Activated T-helper 1 cell treated with anti-CD3 and anti-CD28 coated beads, Interleukin-12 subunit alpha, Interleukin-12 subunit beta, Interleukin-2, Interleukin-4 antibody, amounts not matched to agents 30 ng/mL and 10 ng/mL and 1 ng/mL, durations not matched to agents 14 hours and 24 hours and 36 hours (primary cell): ENCODE results near the gene CLDN3. TPM values are rescaled to one million over a fixed set of nuclear protein-coding genes. Genes with fewer than 3 reads are reported as not detected.
A peak's percentile ranks its signal among the peaks of the same experiment; 100 is the strongest.

Experiments used
- DNase-seq: peaks from one replicate; pipeline ENCODE4 v3.0.0; 2021; ENCODE audit warnings: low spot score
- H3K27ac Mint-ChIP-seq: one replicate; pipeline ENCODE4 v1.8.0; 2021; ENCODE audit warnings: mild to moderate bottlenecking, mixed read lengths
- H3K27me3 Mint-ChIP-seq: one replicate; pipeline ENCODE4 v1.8.0; 2022; ENCODE audit warnings: mild to moderate bottlenecking, moderate library complexity, mixed read lengths; ENCODE audit not compliant: insufficient read depth
- H3K36me3 Mint-ChIP-seq: one replicate; pipeline ENCODE4 v1.8.0; 2021; ENCODE audit warnings: low read depth, mixed read lengths
- H3K4me1 Mint-ChIP-seq: one replicate; pipeline ENCODE4 v1.8.0; 2021; ENCODE audit warnings: low read depth, mixed read lengths
- H3K4me3 Mint-ChIP-seq: one replicate; pipeline ENCODE4 v1.8.0; 2021; ENCODE audit warnings: mild to moderate bottlenecking, moderate library complexity, mixed read lengths
- H3K9me3 Mint-ChIP-seq: one replicate; pipeline ENCODE4 v1.8.0; 2021; ENCODE audit warnings: mixed read lengths
- intact Hi-C: fragments of 100-400 bp; cut with micrococcal nuclease; formaldehyde crosslinking; loops from one replicate; pipeline ENCODE4 v1.15.1; 2024
- total RNA-seq: library from RNA; stranded (reverse); gene quantifications from 2 replicates; pipeline ENCODE4 v1.2.3, GENCODE V29; 2022

Gene CLDN3
- total RNA-seq, 1 donor from 2014 or later, result not detected

- H3K27ac Mint-ChIP-seq, result no peak overlapping the region
- peaks cover 2% of the 10 kb centered on the region for H3K27me3 Mint-ChIP-seq
- DNase-seq, result no peak
- H3K9me3 Mint-ChIP-seq, result no peaks in the 10 kb centered on the region
- intact Hi-C loops, result no loop called here
- no peaks in the 10 kb centered on the region for H3K36me3 Mint-ChIP-seq
- H3K4me3 Mint-ChIP-seq, result no peak overlapping the region
- H3K4me1 Mint-ChIP-seq, result no peaks in the 10 kb centered on the region
Measured at GRCh38 chr7:73762659-73762999, 7.4 kb downstream of the CLDN3 start.

- no peak overlapping the region for H3K4me3 Mint-ChIP-seq
- H3K4me1 Mint-ChIP-seq, result no peaks in the 10 kb centered on the region
Measured at GRCh38 chr7:73761854-73762658, 8.0 kb downstream of the CLDN3 start.

DNA sequence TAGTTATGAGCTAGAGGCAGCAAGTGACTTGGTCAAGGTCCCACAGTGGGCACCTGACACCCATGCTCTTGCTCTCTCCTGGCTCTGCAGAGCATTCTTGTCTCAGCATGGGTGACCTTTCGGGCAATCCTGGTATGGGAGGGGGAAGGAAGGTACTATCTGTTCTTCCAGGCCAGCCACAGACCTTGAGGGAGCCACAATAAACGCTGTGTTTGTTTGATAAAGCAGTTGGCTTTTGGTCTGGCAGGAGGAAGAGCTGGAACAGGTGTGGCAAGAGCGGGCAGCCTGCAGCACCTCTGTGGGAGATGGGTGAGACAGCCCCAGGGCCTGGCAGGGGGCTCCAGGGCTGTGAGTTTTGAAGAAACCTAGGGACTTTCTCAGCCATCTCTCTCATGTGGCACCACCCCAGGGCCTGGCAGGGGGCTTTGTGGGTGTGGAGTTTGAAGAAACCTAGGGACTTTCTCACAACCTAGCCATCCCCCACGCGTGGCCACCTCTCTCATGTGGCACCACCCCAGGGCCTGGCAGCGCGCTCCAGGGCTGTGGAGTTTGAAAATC, 11.4 kb downstream of the CLDN3 start:
- Mint-ChIP-seq H3K4me1 (no peaks in the 10 kb centered on the region), H3K9me3 (no peaks in the 10 kb centered on the region), H3K27me3 (peaks cover 5% of the 10 kb centered on the region), H3K27ac (no peak overlapping the region), H3K36me3 (no peaks in the 10 kb centered on the region), H3K4me3 (no peak overlapping the region)
- no peak for DNase-seq
- intact Hi-C loops, result no loop called here

More at GRCh38 chr7:73761854-73762658, 8.0 kb downstream of the CLDN3 start:
- no peak for DNase-seq
- Mint-ChIP-seq H3K27me3 (peaks cover 2% of the 10 kb centered on the region), H3K27ac (no peak overlapping the region), H3K9me3 (no peaks in the 10 kb centered on the region), H3K36me3 (no peaks in the 10 kb centered on the region)
- intact Hi-C loops, result no loop called here

DNA sequence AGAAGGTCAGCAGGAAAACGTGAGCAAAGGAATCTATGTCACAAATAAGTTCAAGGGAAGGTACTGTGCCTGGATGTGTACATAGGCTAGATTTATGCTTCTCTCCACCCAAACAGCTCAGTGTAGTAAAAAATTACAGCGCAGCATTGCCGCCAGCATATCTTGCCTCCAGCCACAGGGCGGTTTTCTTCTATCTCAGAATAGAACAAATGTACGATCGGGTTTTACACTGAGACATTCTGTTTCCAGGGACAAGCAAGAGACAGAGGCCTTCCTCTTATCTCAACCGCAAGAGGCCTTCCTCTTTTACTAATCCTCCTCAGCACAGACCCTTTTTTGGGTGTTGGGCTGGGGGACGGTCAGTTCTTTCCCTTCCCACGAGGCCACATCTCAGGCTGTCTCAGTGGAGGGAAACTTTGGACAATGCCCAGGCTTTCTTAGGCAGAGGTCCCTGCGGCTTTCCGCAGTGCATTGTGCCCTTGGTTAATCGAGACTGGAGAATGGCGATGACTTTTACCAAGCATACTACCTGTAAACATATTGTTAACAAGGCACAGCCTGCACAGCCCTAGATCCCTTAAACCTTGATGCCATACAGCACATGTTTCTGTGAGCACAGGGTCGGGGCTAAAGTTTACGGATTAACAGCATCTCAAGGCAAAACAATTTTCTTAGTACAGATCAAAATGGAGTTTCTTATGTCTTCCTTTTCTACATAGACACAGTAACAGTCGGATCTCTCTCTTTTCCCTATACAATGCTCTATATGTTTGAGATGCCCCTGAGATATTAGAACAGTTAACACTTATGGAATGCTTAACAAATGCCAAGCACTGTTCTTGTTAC, 19.9 kb downstream of the CLDN3 start:
- Mint-ChIP-seq H3K9me3 (no peaks in the 10 kb centered on the region), H3K36me3 (no peaks in the 10 kb centered on the region), H3K4me3 (no peak overlapping the region), H3K4me1 (no peaks in the 10 kb centered on the region), H3K27ac (no peak overlapping the region), H3K27me3 (peaks cover 16% of the 10 kb centered on the region)
- DNase-seq, result no peak
- intact Hi-C loops, result no loop called here

- no peak overlapping the region for H3K4me3 Mint-ChIP-seq
- DNase-seq, result no peak
- intact Hi-C loops, result no loop called here
- H3K27ac Mint-ChIP-seq, result no peak overlapping the region
- no peaks in the 10 kb centered on the region for H3K9me3 Mint-ChIP-seq
- no peaks in the 10 kb centered on the region for H3K36me3 Mint-ChIP-seq
- peaks cover 15% of the 10 kb centered on the region for H3K27me3 Mint-ChIP-seq
- H3K4me1 Mint-ChIP-seq, result no peaks in the 10 kb centered on the region
Measured at GRCh38 chr7:73746378-73746777, 23.7 kb downstream of the CLDN3 start.

- H3K27ac Mint-ChIP-seq, result no peak overlapping the region
Measured at GRCh38 chr7:73742753-73743641, 27.1 kb downstream of the CLDN3 start.

DNA sequence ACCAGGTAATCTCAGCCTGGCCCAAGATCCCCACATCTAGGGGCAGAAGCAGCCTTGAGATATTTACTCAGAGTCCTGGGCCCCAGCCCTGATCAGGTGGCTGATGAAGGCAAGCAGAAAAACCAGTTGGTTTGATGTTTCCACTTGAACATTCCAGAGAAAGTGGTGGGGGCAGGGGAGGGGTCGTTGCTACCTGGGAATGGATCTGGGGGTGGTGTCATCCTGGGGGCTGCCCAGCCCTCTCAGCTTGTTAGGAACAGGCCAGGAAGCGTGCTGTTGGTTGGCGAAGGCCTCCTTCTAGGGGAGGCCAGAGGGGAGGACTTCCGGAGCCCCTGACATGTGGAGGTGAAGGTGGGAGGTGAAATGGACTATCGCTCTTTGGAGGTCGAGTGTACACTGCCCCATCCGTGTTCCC, 27.7 kb downstream of the CLDN3 start:
- Mint-ChIP-seq H3K4me1 (peaks cover 6% of the 10 kb centered on the region), H3K9me3 (no peaks in the 10 kb centered on the region), H3K27ac (no peak overlapping the region), H3K4me3 (no peak overlapping the region), H3K36me3 (no peaks in the 10 kb centered on the region), H3K27me3 (peaks cover 3% of the 10 kb centered on the region)
- intact Hi-C loops, result no loop called here
- no peak for DNase-seq

More at GRCh38 chr7:73742753-73743641, 27.1 kb downstream of the CLDN3 start:
- H3K36me3 Mint-ChIP-seq, result no peaks in the 10 kb centered on the region
- H3K4me3 Mint-ChIP-seq, result no peak overlapping the region
- intact Hi-C loops, result no loop called here
- DNase-seq, result no peak
- H3K9me3 Mint-ChIP-seq, result no peaks in the 10 kb centered on the region
- peaks cover 3% of the 10 kb centered on the region for H3K27me3 Mint-ChIP-seq
- H3K4me1 Mint-ChIP-seq, result peaks cover 2% of the 10 kb centered on the region

- Mint-ChIP-seq H3K36me3 (no peaks in the 10 kb centered on the region), H3K27ac (no peak overlapping the region), H3K4me3 (no peak overlapping the region), H3K4me1 (peaks cover 6% of the 10 kb centered on the region), H3K9me3 (no peaks in the 10 kb centered on the region), H3K27me3 (peaks cover 3% of the 10 kb centered on the region)
- no peak for DNase-seq
- intact Hi-C loops, result no loop called here
Measured at GRCh38 chr7:73741600-73741999, 28.5 kb downstream of the CLDN3 start.

GRCh38 chr7:73740771-73741170, 29.3 kb downstream of the CLDN3 start:
- no peaks in the 10 kb centered on the region for H3K36me3 Mint-ChIP-seq
- H3K4me1 Mint-ChIP-seq, result peaks cover 6% of the 10 kb centered on the region
- DNase-seq, result no peak
- intact Hi-C loops, result no loop called here
- H3K27me3 Mint-ChIP-seq, result peaks cover 3% of the 10 kb centered on the region
- H3K4me3 Mint-ChIP-seq, result peak overlapping the region; percentile 56
- no peaks in the 10 kb centered on the region for H3K9me3 Mint-ChIP-seq
- H3K27ac Mint-ChIP-seq, result no peak overlapping the region

- Mint-ChIP-seq H3K4me1 (peaks cover 6% of the 10 kb centered on the region), H3K27me3 (peaks cover 3% of the 10 kb centered on the region), H3K4me3 (peak overlapping the region; percentile 56), H3K9me3 (no peaks in the 10 kb centered on the region), H3K36me3 (no peaks in the 10 kb centered on the region), H3K27ac (no peak overlapping the region)
- intact Hi-C loops, result no loop called here
- DNase-seq, result no peak
Measured at GRCh38 chr7:73740212-73740611, 29.9 kb downstream of the CLDN3 start.

- Mint-ChIP-seq H3K36me3 (no peaks in the 10 kb centered on the region), H3K9me3 (no peaks in the 10 kb centered on the region), H3K4me3 (peak overlapping the region; percentile 94), H3K27me3 (peaks cover 3% of the 10 kb centered on the region), H3K4me1 (peaks cover 13% of the 10 kb centered on the region), H3K27ac (peak overlapping the region; percentile 79)
- intact Hi-C loops, result loop anchor here (2.0 to 10.0 kb wide), 5 partner anchors 103 to 1999 kb away; partner anchors contain the start of genes FZD9, HIP1, LIMK1 and METTL27
- DNase-seq, result no peak
Measured at GRCh38 chr7:73739387-73739767, 30.7 kb downstream of the CLDN3 start.
